ENCODE results near the gene CSTPP1.
A peak's percentile ranks its signal among the peaks of the same experiment; 100 is the strongest.
"Not testable (repeated sequence)": the region's sequence is repeated elsewhere in the genome, so short reads cannot be mapped to it uniquely, and the experiment has no call there.

CSTPP1 gene

GRCh38 chr11:47111318-47111804 lies 174.8 kb downstream of the CSTPP1 start:
- Histone ChIP-seq H3K9me3 (ENCODE audit: insufficient read depth, low read depth, low read length) (no peaks in the 10 kb centered on the region), H2BK120ac (ENCODE audit: insufficient read depth, low read length, poor library complexity) (no peak overlapping the region), H3K9ac (ENCODE audit: low read length) (no peak overlapping the region), H3K4me1 (ENCODE audit: control insufficient read depth in 1 of 2, insufficient read depth in 2 of 2, low read length in 2 of 2) (peaks cover 0 to 4% of the 10 kb centered on the region in 2 experiments), H3K4me3 (ENCODE audit: low read depth, low read length) (no peak overlapping the region), H2BK12ac (ENCODE audit: low read length) (no peak overlapping the region), H3K14ac (ENCODE audit: low read length) (no peak overlapping the region), H4K8ac (ENCODE audit: low read depth, low read length) (no peak overlapping the region), H3K36me3 (ENCODE audit: control insufficient read depth in 1 of 2, insufficient read depth in 2 of 2, low read length in 2 of 2) (no peaks in the 10 kb centered on the region), H3K79me2 (ENCODE audit: control insufficient read depth, insufficient read depth, low read length, poor library complexity) (no peaks in the 10 kb centered on the region), H4K12ac (ENCODE audit: low read depth, low read length) (no peak overlapping the region), H2BK5ac (ENCODE audit: low read depth, low read length, poor library complexity) (no peak overlapping the region), H4K91ac (ENCODE audit: low read depth, low read length) (no peak overlapping the region), H3K18ac (ENCODE audit: low read length) (no peak overlapping the region), H3K27ac (ENCODE audit: low read depth, low read length) (no peak overlapping the region), H2AK5ac (ENCODE audit: low read length) (no peak overlapping the region), H3K27me3 (ENCODE audit: insufficient read depth, low read length) (no peaks in the 10 kb centered on the region), H3K23ac (ENCODE audit: low read length) (no peak overlapping the region), H3K4ac (ENCODE audit: low read depth, low read length) (no peak overlapping the region), H3K4me2 (ENCODE audit: low read length) (no peak overlapping the region), H2AFZ (ENCODE audit: insufficient read depth, low read length, poor library complexity) (no peak overlapping the region), H3K79me1 (ENCODE audit: low read length) (no peaks in the 10 kb centered on the region)
- no peak for DNase-seq
- WGBS (ENCODE audit: extremely low coverage, insufficient coverage, insufficient read length): no CpG with 5 or more reads among the region's 8 CpGs

GRCh38 chr11:47112941-47113340 lies 176.4 kb downstream of the CSTPP1 start:
- H2BK5ac ChIP-seq (ENCODE audit: low read depth, low read length, poor library complexity); H4K12ac ChIP-seq (ENCODE audit: low read depth, low read length); H3K27ac ChIP-seq (ENCODE audit: low read depth, low read length); H3K14ac ChIP-seq (ENCODE audit: low read length); H2AK5ac ChIP-seq (ENCODE audit: low read length); H3K4me1 ChIP-seq (ENCODE audit: control insufficient read depth in 1 of 2, insufficient read depth in 2 of 2, low read length in 2 of 2); H4K91ac ChIP-seq (ENCODE audit: low read depth, low read length); H3K27me3 ChIP-seq (ENCODE audit: insufficient read depth, low read length); H2AFZ ChIP-seq (ENCODE audit: insufficient read depth, low read length, poor library complexity); DNase-seq; H3K18ac ChIP-seq (ENCODE audit: low read length); H3K4ac ChIP-seq (ENCODE audit: low read depth, low read length); H3K79me1 ChIP-seq (ENCODE audit: low read length); H4K8ac ChIP-seq (ENCODE audit: low read depth, low read length); H3K79me2 ChIP-seq (ENCODE audit: control insufficient read depth, insufficient read depth, low read length, poor library complexity); H2BK12ac ChIP-seq (ENCODE audit: low read length); H3K4me3 ChIP-seq (ENCODE audit: low read depth, low read length); H3K4me2 ChIP-seq (ENCODE audit: low read length); H3K23ac ChIP-seq (ENCODE audit: low read length); H3K36me3 ChIP-seq (ENCODE audit: control insufficient read depth in 1 of 2, insufficient read depth in 2 of 2, low read length in 2 of 2); H3K9ac ChIP-seq (ENCODE audit: low read length); H3K9me3 ChIP-seq (ENCODE audit: insufficient read depth, low read depth, low read length); H2BK120ac ChIP-seq (ENCODE audit: insufficient read depth, low read length, poor library complexity): not testable (repeated sequence)
- no CpG with 5 or more reads among the region's 4 CpGs for WGBS (ENCODE audit: extremely low coverage, insufficient coverage, insufficient read length)

- WGBS (ENCODE audit: extremely low coverage, insufficient coverage, insufficient read length): no CpG with 5 or more reads among the region's 20 CpGs
- H3K9me3 ChIP-seq (ENCODE audit: insufficient read depth, low read depth, low read length); H3K9ac ChIP-seq (ENCODE audit: low read length); H4K12ac ChIP-seq (ENCODE audit: low read depth, low read length); H3K4me2 ChIP-seq (ENCODE audit: low read length); H4K8ac ChIP-seq (ENCODE audit: low read depth, low read length); H2BK12ac ChIP-seq (ENCODE audit: low read length); H3K27ac ChIP-seq (ENCODE audit: low read depth, low read length); H3K14ac ChIP-seq (ENCODE audit: low read length); H3K79me1 ChIP-seq (ENCODE audit: low read length); H3K18ac ChIP-seq (ENCODE audit: low read length); H2AFZ ChIP-seq (ENCODE audit: insufficient read depth, low read length, poor library complexity); H3K36me3 ChIP-seq (ENCODE audit: control insufficient read depth in 1 of 2, insufficient read depth in 2 of 2, low read length in 2 of 2); H2BK5ac ChIP-seq (ENCODE audit: low read depth, low read length, poor library complexity); H2BK120ac ChIP-seq (ENCODE audit: insufficient read depth, low read length, poor library complexity); H3K79me2 ChIP-seq (ENCODE audit: control insufficient read depth, insufficient read depth, low read length, poor library complexity); H3K4me3 ChIP-seq (ENCODE audit: low read depth, low read length); H3K4ac ChIP-seq (ENCODE audit: low read depth, low read length); H2AK5ac ChIP-seq (ENCODE audit: low read length); H4K91ac ChIP-seq (ENCODE audit: low read depth, low read length); H3K4me1 ChIP-seq (ENCODE audit: control insufficient read depth in 1 of 2, insufficient read depth in 2 of 2, low read length in 2 of 2); H3K27me3 ChIP-seq (ENCODE audit: insufficient read depth, low read length); H3K23ac ChIP-seq (ENCODE audit: low read length): not testable (repeated sequence)
- DNase-seq: peak in 1 of 2 donors; percentile 28
These were observed 182.6 kb downstream of the CSTPP1 start for GRCh38 chr11:47118958-47119688.

GRCh38 chr11:47121056-47121455 lies 184.5 kb downstream of the CSTPP1 start:
- Histone ChIP-seq H2BK12ac (ENCODE audit: low read length) (no peak overlapping the region), H3K4me3 (ENCODE audit: low read depth, low read length) (no peak overlapping the region), H3K9ac (ENCODE audit: low read length) (no peak overlapping the region), H2AK5ac (ENCODE audit: low read length) (no peak overlapping the region), H2AFZ (ENCODE audit: insufficient read depth, low read length, poor library complexity) (no peak overlapping the region), H3K14ac (ENCODE audit: low read length) (no peak overlapping the region), H3K27ac (ENCODE audit: low read depth, low read length) (no peak overlapping the region), H3K18ac (ENCODE audit: low read length) (no peak overlapping the region), H3K4me1 (ENCODE audit: control insufficient read depth in 1 of 2, insufficient read depth in 2 of 2, low read length in 2 of 2) (no peaks in the 10 kb centered on the region), H4K12ac (ENCODE audit: low read depth, low read length) (no peak overlapping the region), H2BK5ac (ENCODE audit: low read depth, low read length, poor library complexity) (no peak overlapping the region), H3K9me3 (ENCODE audit: insufficient read depth, low read depth, low read length) (peaks cover 3% of the 10 kb centered on the region), H3K27me3 (ENCODE audit: insufficient read depth, low read length) (no peaks in the 10 kb centered on the region), H4K8ac (ENCODE audit: low read depth, low read length) (no peak overlapping the region), H3K79me2 (ENCODE audit: control insufficient read depth, insufficient read depth, low read length, poor library complexity) (no peaks in the 10 kb centered on the region), H3K36me3 (ENCODE audit: control insufficient read depth in 1 of 2, insufficient read depth in 2 of 2, low read length in 2 of 2) (no peaks in the 10 kb centered on the region), H3K23ac (ENCODE audit: low read length) (no peak overlapping the region), H2BK120ac (ENCODE audit: insufficient read depth, low read length, poor library complexity) (no peak overlapping the region), H3K79me1 (ENCODE audit: low read length) (no peaks in the 10 kb centered on the region), H3K4ac (ENCODE audit: low read depth, low read length) (no peak overlapping the region), H4K91ac (ENCODE audit: low read depth, low read length) (no peak overlapping the region), H3K4me2 (ENCODE audit: low read length) (no peak overlapping the region)
- no peak for DNase-seq
- no CpG with 5 or more reads among the region's 2 CpGs for WGBS (ENCODE audit: extremely low coverage, insufficient coverage, insufficient read length)
